ENCODE measurements around the gene ARF3. TPM values are rescaled to one million over a fixed set of nuclear protein-coding genes. Genes with fewer than 3 reads are reported as not detected.

The ARF3 gene
- total RNA-seq, 1 experiment from 2014 or later, result 166 TPM

DNA sequence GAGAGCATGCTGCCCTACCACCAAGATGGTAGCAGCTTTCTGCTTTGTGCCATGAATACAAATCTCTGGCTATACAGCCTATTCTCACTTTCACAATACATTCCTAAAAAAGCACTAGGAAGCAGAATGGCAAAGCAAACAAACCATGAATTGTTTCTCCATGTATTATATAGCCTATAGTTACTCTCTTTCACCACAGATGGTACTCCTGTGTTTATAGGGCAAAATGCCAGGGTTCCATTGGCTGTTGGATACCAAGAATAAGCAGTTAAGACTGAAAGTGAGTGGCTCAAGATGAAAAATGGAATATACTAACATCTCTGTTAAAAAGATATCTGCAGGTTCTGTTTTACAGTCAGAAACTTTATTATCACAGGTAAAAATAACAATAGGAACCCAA is 11.1 kb downstream of the ARF3 start:
- no peak for TF ChIP-seq FOSL1 (IDR thresholded peaks at IDR 0.05; ENCODE audit: low read depth)
- TF ChIP-seq SP1 (IDR thresholded peaks at IDR 0.05; ENCODE audit: low read depth), result no peak
- no peak for TF ChIP-seq SRF (IDR thresholded peaks at IDR 0.05; ENCODE audit: low read depth)
- TF ChIP-seq YY1 (IDR thresholded peaks at IDR 0.05; ENCODE audit: extremely low read depth, insufficient replicate concordance, low read depth, low read length), result no peak
- no peak for TF ChIP-seq ELF1 (IDR thresholded peaks at IDR 0.05; ENCODE audit: borderline replicate concordance, low read depth)
- no peak for TF ChIP-seq CEBPB (IDR thresholded peaks at IDR 0.05; ENCODE audit: low read depth)
- TF ChIP-seq JUND (IDR thresholded peaks at IDR 0.05), result no peak
- TF ChIP-seq, protein P1, sequence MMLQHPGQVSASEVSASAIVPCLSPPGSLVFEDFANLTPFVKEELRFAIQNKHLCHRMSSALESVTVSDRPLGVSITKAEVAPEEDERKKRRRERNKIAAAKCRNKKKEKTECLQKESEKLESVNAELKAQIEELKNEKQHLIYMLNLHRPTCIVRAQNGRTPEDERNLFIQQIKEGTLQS (IDR thresholded peaks at IDR 0.05), result no peak
- TF ChIP-seq RAD21 (IDR thresholded peaks at IDR 0.05; ENCODE audit: low read depth), result no peak
- TF ChIP-seq SIN3A (IDR thresholded peaks at IDR 0.05; ENCODE audit: low read depth), result no peak
- TF ChIP-seq EGR1 (IDR thresholded peaks at IDR 0.05; ENCODE audit: low read depth), result no peak
- TF ChIP-seq, protein P2, sequence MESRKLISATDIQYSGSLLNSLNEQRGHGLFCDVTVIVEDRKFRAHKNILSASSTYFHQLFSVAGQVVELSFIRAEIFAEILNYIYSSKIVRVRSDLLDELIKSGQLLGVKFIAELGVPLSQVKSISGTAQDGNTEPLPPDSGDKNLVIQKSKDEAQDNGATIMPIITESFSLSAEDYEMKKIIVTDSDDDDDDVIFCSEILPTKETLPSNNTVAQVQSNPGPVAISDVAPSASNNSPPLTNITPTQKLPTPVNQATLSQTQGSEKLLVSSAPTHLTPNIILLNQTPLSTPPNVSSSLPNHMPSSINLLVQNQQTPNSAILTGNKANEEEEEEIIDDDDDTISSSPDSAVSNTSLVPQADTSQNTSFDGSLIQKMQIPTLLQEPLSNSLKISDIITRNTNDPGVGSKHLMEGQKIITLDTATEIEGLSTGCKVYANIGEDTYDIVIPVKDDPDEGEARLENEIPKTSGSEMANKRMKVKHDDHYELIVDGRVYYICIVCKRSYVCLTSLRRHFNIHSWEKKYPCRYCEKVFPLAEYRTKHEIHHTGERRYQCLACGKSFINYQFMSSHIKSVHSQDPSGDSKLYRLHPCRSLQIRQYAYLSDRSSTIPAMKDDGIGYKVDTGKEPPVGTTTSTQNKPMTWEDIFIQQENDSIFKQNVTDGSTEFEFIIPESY (IDR thresholded peaks at IDR 0.05; ENCODE audit: extremely low read depth, insufficient replicate concordance, low read length), result no peak
- TF ChIP-seq POLR2AphosphoS5 (IDR thresholded peaks at IDR 0.05; ENCODE audit: low read depth, low read length), result no peak
- TF ChIP-seq, protein P3, sequence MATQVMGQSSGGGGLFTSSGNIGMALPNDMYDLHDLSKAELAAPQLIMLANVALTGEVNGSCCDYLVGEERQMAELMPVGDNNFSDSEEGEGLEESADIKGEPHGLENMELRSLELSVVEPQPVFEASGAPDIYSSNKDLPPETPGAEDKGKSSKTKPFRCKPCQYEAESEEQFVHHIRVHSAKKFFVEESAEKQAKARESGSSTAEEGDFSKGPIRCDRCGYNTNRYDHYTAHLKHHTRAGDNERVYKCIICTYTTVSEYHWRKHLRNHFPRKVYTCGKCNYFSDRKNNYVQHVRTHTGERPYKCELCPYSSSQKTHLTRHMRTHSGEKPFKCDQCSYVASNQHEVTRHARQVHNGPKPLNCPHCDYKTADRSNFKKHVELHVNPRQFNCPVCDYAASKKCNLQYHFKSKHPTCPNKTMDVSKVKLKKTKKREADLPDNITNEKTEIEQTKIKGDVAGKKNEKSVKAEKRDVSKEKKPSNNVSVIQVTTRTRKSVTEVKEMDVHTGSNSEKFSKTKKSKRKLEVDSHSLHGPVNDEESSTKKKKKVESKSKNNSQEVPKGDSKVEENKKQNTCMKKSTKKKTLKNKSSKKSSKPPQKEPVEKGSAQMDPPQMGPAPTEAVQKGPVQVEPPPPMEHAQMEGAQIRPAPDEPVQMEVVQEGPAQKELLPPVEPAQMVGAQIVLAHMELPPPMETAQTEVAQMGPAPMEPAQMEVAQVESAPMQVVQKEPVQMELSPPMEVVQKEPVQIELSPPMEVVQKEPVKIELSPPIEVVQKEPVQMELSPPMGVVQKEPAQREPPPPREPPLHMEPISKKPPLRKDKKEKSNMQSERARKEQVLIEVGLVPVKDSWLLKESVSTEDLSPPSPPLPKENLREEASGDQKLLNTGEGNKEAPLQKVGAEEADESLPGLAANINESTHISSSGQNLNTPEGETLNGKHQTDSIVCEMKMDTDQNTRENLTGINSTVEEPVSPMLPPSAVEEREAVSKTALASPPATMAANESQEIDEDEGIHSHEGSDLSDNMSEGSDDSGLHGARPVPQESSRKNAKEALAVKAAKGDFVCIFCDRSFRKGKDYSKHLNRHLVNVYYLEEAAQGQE (IDR thresholded peaks at IDR 0.05; ENCODE audit: low read depth), result no peak
- peaks cover 89% of the 10 kb centered on the region for H3K79me2 ChIP-seq (ENCODE audit: insufficient read depth, low read length)
- ATAC-seq, result no peak
- ChIA-PET RAD21 (ENCODE audit: low non-redundant PET in 1 of 2, low total read pairs in 2 of 2, uncharacterized antibody in 2 of 2, unreplicated experiment in 2 of 2) (no interaction called here), POLR2A (no interaction called here), CTCF (no interaction called here)
- intact Hi-C loops (cut with micrococcal nuclease), result no loop called here
- H3K4me3 ChIP-seq (replicated peaks in 1 of 2; ENCODE audit: low read depth in 1 of 2, low read length in 2 of 2), result no peak overlapping the region
- H3K27me3 ChIP-seq (ENCODE audit: insufficient read depth, low read length), result no peaks in the 10 kb centered on the region
- DNase-seq (ENCODE audit: low read depth, low spot score), result no peak
- H4K20me1 ChIP-seq (ENCODE audit: insufficient read depth), result no peaks in the 10 kb centered on the region
- H2AFZ ChIP-seq (ENCODE audit: low read depth, low read length, poor library complexity, severe bottlenecking), result no peak overlapping the region
- no peak overlapping the region for H3K4me2 ChIP-seq (ENCODE audit: low read length)
- TSS peak; percentile 14 for BruUV-seq (replicated peaks)
- H3K27ac ChIP-seq (ENCODE audit: low read depth, low read length), result no peak overlapping the region
- no peaks in the 10 kb centered on the region for H3K9me3 ChIP-seq (ENCODE audit: control insufficient read depth in 1 of 2, insufficient read depth in 1 of 2, low read depth in 1 of 2, low read length in 2 of 2)
- H3K36me3 ChIP-seq (ENCODE audit: control insufficient read depth in 1 of 2, insufficient read depth in 2 of 2, low read length in 2 of 2), result peaks cover 2 to 6% of the 10 kb centered on the region in 2 experiments; a peak in 3 of 4 replicates
- H3K9ac ChIP-seq (ENCODE audit: low read length), result no peak overlapping the region
- H3K4me1 ChIP-seq (ENCODE audit: control insufficient read depth in 1 of 2, insufficient read depth in 2 of 2, low read length in 2 of 2), result no peaks in the 10 kb centered on the region
- no peaks in the 10 kb centered on the region for H3K9me2 ChIP-seq (ENCODE audit: insufficient read depth)

All from HCT116 (cell line).